Stomach (tissue), 9 donors: Measurements from ENCODE around the gene IGSF3. TPM values are rescaled to one million over a fixed set of nuclear protein-coding genes. Genes with fewer than 3 reads are reported as not detected.

Source experiments
- DNase-seq, 2 donors: peaks; one replicate each; pipeline versions ENCODE4 v3.0.0 to v3.0.0-alpha.2; 2013 to 2019
- H3K27ac ChIP-seq, 5 donors: fragments of 200-600 bp in 4 of 5; sonication (generic) in 4 of 5; one replicate each; pipeline ENCODE4 v1.5.1; 2013 to 2019; ENCODE audit warnings: mild to moderate bottlenecking in 1 of 5, moderate library complexity in 1 of 5
- H3K27me3 ChIP-seq, 3 donors: fragments of 200-600 bp; sonication (generic); one replicate each; pipeline ENCODE4 v1.5.1; 2017 to 2019; ENCODE audit warnings: mixed run types in 1 of 3
- H3K36me3 ChIP-seq, 4 donors: fragments of 200-600 bp; sonication (generic); 1 replicate in 3 of 4; 2 replicates in 1 of 4; pipeline ENCODE4 v1.5.1; 2016 to 2019
- H3K4me1 ChIP-seq, 4 donors: fragments of 200-600 bp; sonication (generic); one replicate each; pipeline ENCODE4 v1.5.1; 2016 to 2019
- H3K4me3 ChIP-seq, 4 donors: fragments of 200-600 bp; sonication (generic) in 3 of 4; one replicate each; pipeline ENCODE4 v1.5.1; 2016 to 2019; ENCODE audit warnings: mild to moderate bottlenecking in 1 of 4
- H3K9me3 ChIP-seq, 4 donors: fragments of 200-600 bp; sonication (generic); one replicate each; pipeline ENCODE4 v1.5.1; 2016 to 2019
- CTCF ChIP-seq, 7 experiments: fragments of 450-650 bp in 4 of 7; fragments of 200-600 bp in 3 of 7; sonication (generic) in 3 of 7; IDR thresholded peaks; one replicate each; pipeline ENCODE4 v1.5.1; 2016 to 2019; ENCODE audit warnings: antibody characterized with exemption in 7 of 7, control low read depth in 2 of 7, mild to moderate bottlenecking in 1 of 7
- EP300 ChIP-seq: sonication (generic); formaldehyde crosslinking; IDR thresholded peaks from one replicate; pipeline ENCODE4 v1.6.1; 2017; ENCODE audit warnings: antibody characterized with exemption
- POLR2A ChIP-seq, 4 donors: fragments of 450-650 bp; IDR thresholded peaks; one replicate each; pipeline ENCODE4 v1.6.1; 2016; ENCODE audit warnings: antibody characterized with exemption in 4 of 4, control low read depth in 2 of 4, mild to moderate bottlenecking in 1 of 4, moderate library complexity in 1 of 4
- POLR2AphosphoS5 ChIP-seq, 3 donors: sonication (generic); formaldehyde crosslinking; IDR thresholded peaks; one replicate each; pipeline ENCODE4 v1.6.1; 2016; ENCODE audit warnings: antibody characterized with exemption in 3 of 3
- WGBS, 5 donors: extraction: QIAGEN DNeasy Blood & Tissue Kit in 3 of 5; methylation state at CpG; one replicate each; pipeline versions ENCODE4 v1.1.5 to v1.1.7; 2013 to 2018; 5-methylcytosine and 5-hydroxymethylcytosine counted together
- intact Hi-C: fragments of 100-400 bp; cut with DNase I; formaldehyde crosslinking; loops from one replicate; pipeline ENCODE4 v1.15.1; 2023; ENCODE audit warnings: low total_unique reads
- polyA plus RNA-seq, 3 donors: library from polyadenylated mRNA; stranded (reverse); fragments of 200-250 nt; gene quantifications; one replicate each; pipeline ENCODE4 v1.2.3, GENCODE V29; 2013
- total RNA-seq, 5 donors: library from RNA; depleted of rRNA; stranded (reverse); fragments of >200 nt; gene quantifications; one replicate each; pipeline versions ENCODE4 v1.1.0 to v1.2.3, GENCODE V29; 2014 to 2016
- donor health status: healthy with polysubstance abuse.
- donor health status: Bipolar disorder and iron deficiency.
- donor health status: healthy.

IGSF3 gene
- total and polyA plus RNA-seq, 8 donors = 1.7 to 31.6 (median 20.9) TPM

- H3K4me3 ChIP-seq = no peak overlapping the region
- no peaks in the 10 kb centered on the region for H3K27me3 ChIP-seq
- 78 to 90% (median 84%) methylated on average over 6 of the region's 6 CpGs for WGBS, 5 donors
- H3K27ac ChIP-seq = no peak overlapping the region
- peaks cover 3 to 13% (median 11%) of the 10 kb centered on the region in 4 donors for H3K4me1 ChIP-seq
- DNase-seq = no peak
- intact Hi-C loops = no loop called here
- TF ChIP-seq CTCF (IDR thresholded peaks at IDR 0.05) = no peak
- no peak for TF ChIP-seq POLR2A (IDR thresholded peaks at IDR 0.05)
- TF ChIP-seq EP300 = no peak
- no peak for TF ChIP-seq POLR2AphosphoS5 (IDR thresholded peaks at IDR 0.05)
- H3K9me3 ChIP-seq = no peaks in the 10 kb centered on the region
- H3K36me3 ChIP-seq = no peaks in the 10 kb centered on the region
Observed at GRCh38 chr1:116708255-116708900, 40.8 kb upstream of the IGSF3 start.

- Histone ChIP-seq H3K4me1 (peaks cover 3 to 13% (median 11%) of the 10 kb centered on the region in 4 donors), H3K27me3 (no peaks in the 10 kb centered on the region), H3K27ac (no peak overlapping the region), H3K4me3 (no peak overlapping the region), H3K36me3 (no peaks in the 10 kb centered on the region), H3K9me3 (no peaks in the 10 kb centered on the region)
- no peak for DNase-seq
- intact Hi-C loops = no loop called here
- TF ChIP-seq POLR2A (IDR thresholded peaks at IDR 0.05) (no peak), CTCF (IDR thresholded peaks at IDR 0.05) (no peak), POLR2AphosphoS5 (IDR thresholded peaks at IDR 0.05) (no peak), EP300 (no peak)
Observed at GRCh38 chr1:116706841-116707240, 39.3 kb upstream of the IGSF3 start.

GRCh38 chr1:116706123-116706522 is 38.6 kb upstream of the IGSF3 start:
- Histone ChIP-seq H3K9me3 (no peaks in the 10 kb centered on the region), H3K4me1 (peaks cover 3 to 11% (median 8%) of the 10 kb centered on the region in 4 donors), H3K4me3 (no peak overlapping the region), H3K27me3 (no peaks in the 10 kb centered on the region), H3K27ac (no peak overlapping the region), H3K36me3 (no peaks in the 10 kb centered on the region)
- TF ChIP-seq CTCF (IDR thresholded peaks at IDR 0.05) = no peak
- TF ChIP-seq POLR2AphosphoS5 (IDR thresholded peaks at IDR 0.05) = no peak
- no peak for TF ChIP-seq POLR2A (IDR thresholded peaks at IDR 0.05)
- no peak for TF ChIP-seq EP300
- no peak for DNase-seq
- WGBS, 5 donors = 57 to 72% (median 60%) methylated on average over 2 of the region's 2 CpGs
- intact Hi-C loops = no loop called here

- no peak overlapping the region for H3K4me3 ChIP-seq
- no peaks in the 10 kb centered on the region for H3K4me1 ChIP-seq
- intact Hi-C loops = no loop called here
- TF ChIP-seq EP300 = no peak
- no peak for TF ChIP-seq CTCF (IDR thresholded peaks at IDR 0.05)
- no peak for TF ChIP-seq POLR2AphosphoS5 (IDR thresholded peaks at IDR 0.05)
- no peak for TF ChIP-seq POLR2A (IDR thresholded peaks at IDR 0.05)
- no peaks in the 10 kb centered on the region for H3K36me3 ChIP-seq
- H3K9me3 ChIP-seq = no peaks in the 10 kb centered on the region
- no peaks in the 10 kb centered on the region for H3K27me3 ChIP-seq
- no peak overlapping the region for H3K27ac ChIP-seq
- WGBS, 5 donors = 62 to 79% (median 77%) methylated on average over 3 of the region's 3 CpGs
- no peak for DNase-seq
Observed at GRCh38 chr1:116704278-116704677, 36.7 kb upstream of the IGSF3 start.
